SK-N-SH (cell line): ENCODE results near the gene APC2. TPM values are rescaled to one million over a fixed set of nuclear protein-coding genes. Genes with fewer than 3 reads are reported as not detected.

Experiments
- CHD2 ChIP-seq: fragments of 150-350 bp; IDR thresholded peaks from 2 replicates; pipeline ENCODE4 v1.6.1; 2018; ENCODE audit warnings: low read length; ENCODE audit not compliant: partially characterized antibody
- EP300 ChIP-seq, 2 experiments: IDR thresholded peaks; 2 replicates each; pipeline versions ENCODE4 v1.4.0 to v1.6.1; 2012; ENCODE audit warnings: borderline replicate concordance in 1 of 2, low read depth in 1 of 2, low read length in 1 of 2
- JUND ChIP-seq: IDR thresholded peaks from 2 replicates; pipeline ENCODE4 v1.4.0; 2012
- MAX ChIP-seq: IDR thresholded peaks from 2 replicates; pipeline ENCODE4 v1.4.0; 2012; ENCODE audit warnings: low read depth
- POLR2AphosphoS5 ChIP-seq: IDR thresholded peaks from 2 replicates; pipeline ENCODE4 v1.6.1; 2012; ENCODE audit warnings: low read depth, low read length
- RAD21 ChIP-seq: IDR thresholded peaks from 2 replicates; pipeline ENCODE4 v1.6.1; 2012; ENCODE audit warnings: mild to moderate bottlenecking, low read length
- RCOR1 ChIP-seq: fragments of 150-350 bp; IDR thresholded peaks from 2 replicates; pipeline ENCODE4 v1.6.1; 2017; ENCODE audit warnings: antibody characterized with exemption, low read length
- REST ChIP-seq: IDR thresholded peaks from 2 replicates; pipeline ENCODE4 v1.6.1; 2012; ENCODE audit warnings: mild to moderate bottlenecking, low read depth, low read length, moderate library complexity
- ZBTB33 ChIP-seq: IDR thresholded peaks from 2 replicates; pipeline ENCODE4 v1.4.0; 2012; ENCODE audit warnings: low read depth, borderline replicate concordance
- polyA plus RNA-seq, 3 experiments: library from polyadenylated mRNA; depleted of rRNA; stranded (reverse); fragments of >200 nt; gene quantifications; 2 replicates each; pipeline ENCODE4 v1.2.3, GENCODE V29; 2012
- TF ChIP-seq, protein P1 (sequence below): fragments of 150-350 bp; IDR thresholded peaks from 2 replicates; pipeline ENCODE4 v1.6.1; 2017; ENCODE audit warnings: antibody characterized with exemption, low read length, low read depth, borderline replicate concordance

The APC2 gene
- polyA plus RNA-seq, 1 of the 3 experiments (the other 2 are of a cell fraction) = 1.3 TPM

DNA sequence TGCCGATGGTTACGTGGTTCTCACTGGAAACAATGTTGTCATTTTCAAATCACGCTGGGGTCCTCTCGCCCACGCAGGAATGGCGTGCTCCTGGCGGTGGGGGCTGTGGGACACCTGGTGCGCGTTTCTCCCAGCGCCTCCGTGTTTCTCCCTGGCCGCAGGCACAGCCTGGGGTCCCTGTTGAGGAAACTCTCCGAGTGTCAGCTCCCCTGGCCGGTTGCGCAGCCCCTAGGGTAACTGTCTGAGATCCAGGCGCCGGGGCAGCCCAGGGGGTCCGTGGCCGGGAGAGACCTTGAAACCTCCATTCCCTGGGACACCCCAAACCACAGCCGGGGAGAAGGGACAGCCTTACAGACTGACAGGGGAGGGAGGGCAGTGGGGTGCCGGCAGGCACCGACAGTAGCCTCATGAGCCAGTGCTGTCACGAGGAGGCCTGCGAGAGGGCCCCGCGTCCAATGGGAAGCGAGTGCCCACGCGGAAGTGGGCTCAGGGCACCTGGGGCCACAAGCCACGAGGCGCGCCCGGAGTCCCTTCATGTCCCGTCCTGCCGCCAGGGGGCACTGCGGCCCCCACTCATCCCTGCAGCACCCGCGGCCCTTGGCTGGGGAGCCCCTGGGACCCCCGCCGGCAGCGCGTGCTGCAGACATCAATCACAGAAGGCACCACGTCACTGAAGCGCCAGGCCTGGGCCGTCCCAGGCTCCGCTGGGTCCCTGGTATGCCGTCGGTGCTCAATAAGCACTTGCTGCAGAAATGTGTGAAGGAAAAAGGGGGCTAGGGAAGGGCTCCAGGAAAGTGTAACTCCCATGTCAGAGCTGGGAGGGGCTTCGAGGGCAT is 53.4 kb downstream of the APC2 start (continued):
- TF ChIP-seq MAX (peak; percentile 65; the same call in 1 of the 2 replicates), RCOR1 (no peak), REST (no peak), POLR2AphosphoS5 (no peak), EP300 (IDR thresholded peaks at IDR 0.05; ENCODE audit: borderline replicate concordance in 1 of 2, low read depth in 1 of 2, low read length in 1 of 2) (no peak), JUND (no peak), ZBTB33 (no peak), RAD21 (peak; percentile 21; the same call in 1 of the 2 replicates), CHD2 (no peak)
- TF ChIP-seq, protein P1, sequence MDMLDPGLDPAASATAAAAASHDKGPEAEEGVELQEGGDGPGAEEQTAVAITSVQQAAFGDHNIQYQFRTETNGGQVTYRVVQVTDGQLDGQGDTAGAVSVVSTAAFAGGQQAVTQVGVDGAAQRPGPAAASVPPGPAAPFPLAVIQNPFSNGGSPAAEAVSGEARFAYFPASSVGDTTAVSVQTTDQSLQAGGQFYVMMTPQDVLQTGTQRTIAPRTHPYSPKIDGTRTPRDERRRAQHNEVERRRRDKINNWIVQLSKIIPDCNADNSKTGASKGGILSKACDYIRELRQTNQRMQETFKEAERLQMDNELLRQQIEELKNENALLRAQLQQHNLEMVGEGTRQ = no peak
